GM12878 (cell line): Measurements from ENCODE around the gene USP35.

Experiments
- CTCF ChIP-seq, 3 experiments: IDR thresholded peaks in 2 of 3; conservative IDR thresholded peaks in 1 of 3; 2 replicates each; pipeline ENCODE4 v1.5.1; 2011; ENCODE audit warnings: low read depth in 3 of 3, low read length in 3 of 3, mild to moderate bottlenecking in 3 of 3, control low read depth in 2 of 3, moderate library complexity in 2 of 3, inconsistent platforms in 1 of 3, mixed read lengths in 1 of 3; ENCODE audit not compliant: control insufficient read depth in 2 of 3, insufficient read depth in 1 of 3; ENCODE audit errors: extremely low read depth in 1 of 3
- EZH2 ChIP-seq: IDR thresholded peaks from 2 replicates; pipeline ENCODE4 v1.6.1; 2012; ENCODE audit warnings: low read depth, mild to moderate bottlenecking, control low read depth, inconsistent platforms, low read length, borderline replicate concordance; ENCODE audit not compliant: control insufficient read depth
- HDAC6 ChIP-seq: fragments of 200-600 bp; sonication (generic); IDR thresholded peaks from one replicate; pipeline ENCODE4 v1.8.0; 2017; ENCODE audit warnings: antibody characterized with exemption; ENCODE audit not compliant: unreplicated experiment
- KDM1A ChIP-seq: fragments of 200-600 bp; sonication (generic); IDR thresholded peaks from 2 replicates; pipeline ENCODE4 v1.6.1; 2016; ENCODE audit warnings: borderline replicate concordance
- NFIC ChIP-seq: IDR thresholded peaks from 2 replicates; pipeline ENCODE4 v1.6.1; 2012; ENCODE audit warnings: low read depth, mild to moderate bottlenecking, inconsistent platforms, low read length, moderate library complexity
- NKRF ChIP-seq: fragments of 450-650 bp; conservative IDR thresholded peaks from 2 replicates; pipeline ENCODE4 v1.6.1; 2017; ENCODE audit warnings: mild to moderate bottlenecking, moderate library complexity
- NR2F1 ChIP-seq: fragments of 450-650 bp; conservative IDR thresholded peaks from 2 replicates; pipeline ENCODE4 v1.6.1; 2017; ENCODE audit warnings: mild to moderate bottlenecking
- NRF1 ChIP-seq: conservative IDR thresholded peaks from 2 replicates; pipeline ENCODE4 v1.6.1; 2011; ENCODE audit warnings: mild to moderate bottlenecking, low read depth, low read length, improper control_type of control experiment
- TCF7 ChIP-seq: IDR thresholded peaks from 2 replicates; pipeline ENCODE4 v1.6.1; 2014; ENCODE audit warnings: antibody characterized with exemption, borderline replicate concordance
- TF ChIP-seq, protein P1 (sequence below): IDR thresholded peaks from 2 replicates; pipeline ENCODE4 v1.6.1; 2012; ENCODE audit warnings: low read depth, low read length, improper control_type of control experiment

DNA sequence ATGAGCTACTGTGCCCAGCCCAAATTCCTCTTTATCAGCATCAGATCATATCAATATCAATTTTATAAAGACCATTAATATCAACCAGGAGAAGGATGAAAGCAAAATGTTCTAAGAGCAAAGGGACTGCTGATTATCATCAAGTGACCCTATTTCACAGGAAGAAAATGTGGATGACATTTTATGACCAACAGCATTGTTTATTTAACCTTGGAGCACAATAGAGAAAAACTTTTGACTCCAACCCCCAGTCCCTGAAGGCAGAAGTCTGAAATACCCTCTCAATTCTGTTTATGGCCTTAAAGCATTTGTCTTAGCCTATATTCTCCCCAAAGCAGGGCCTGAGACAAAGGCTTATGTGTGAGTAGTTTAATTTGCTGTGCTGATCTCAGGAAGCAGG, 38.0 kb upstream of the USP35 start:
- TF ChIP-seq EZH2 (no peak), NR2F1 (no peak), KDM1A (no peak), NFIC (no peak), TCF7 (no peak), CTCF (IDR thresholded peaks at IDR 0.05 in 2 of 3, conservative IDR thresholded peaks at IDR 0.05 in 1 of 3; ENCODE audit: control insufficient read depth in 2 of 3, extremely low read depth in 1 of 3, insufficient read depth in 1 of 3, low read depth in 3 of 3, low read length in 3 of 3) (no peak), NRF1 (no peak), NKRF (no peak), HDAC6 (no peak)
- TF ChIP-seq, protein P1, sequence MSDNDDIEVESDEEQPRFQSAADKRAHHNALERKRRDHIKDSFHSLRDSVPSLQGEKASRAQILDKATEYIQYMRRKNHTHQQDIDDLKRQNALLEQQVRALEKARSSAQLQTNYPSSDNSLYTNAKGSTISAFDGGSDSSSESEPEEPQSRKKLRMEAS: no peak
